ENCODE measurements around the gene CCDC91.

Gene CCDC91

DNA sequence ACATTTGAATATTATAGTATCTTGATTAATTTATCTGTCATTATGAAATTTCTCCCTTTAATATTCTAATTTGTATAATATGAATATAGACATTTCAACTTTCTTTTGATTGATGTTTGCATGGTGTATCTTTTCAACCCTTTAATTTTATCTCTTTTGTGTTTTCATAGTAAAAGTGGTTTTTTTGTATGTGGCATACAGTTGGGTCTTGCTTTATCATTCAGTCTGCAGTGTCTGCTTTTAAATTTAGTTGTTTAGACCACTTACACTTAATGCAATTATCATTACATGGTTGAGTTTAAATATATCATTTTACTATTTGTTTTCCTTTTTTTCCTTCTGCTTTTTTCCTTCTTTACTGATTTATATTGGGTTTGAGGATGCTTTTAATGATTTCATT lies 29.6 kb downstream of the CCDC91 start:
- H3K36me3 ChIP-seq (ENCODE audit: control insufficient read depth in 2 of 2, insufficient read depth in 1 of 2, low read length in 2 of 2) = no peaks in the 10 kb centered on the region
- ChIA-PET POLR2A (no interaction called here), CTCF (no interaction called here)
- TF ChIP-seq ZNF837 (tag by site-specific recombination; IDR thresholded peaks at IDR 0.05) = no peak
- TF ChIP-seq ZNF558 (tag by site-specific recombination; IDR thresholded peaks at IDR 0.05) = no peak
- no peak for TF ChIP-seq ZNF133 (tag by site-specific recombination; IDR thresholded peaks at IDR 0.05)
- no peak for TF ChIP-seq ZNF335 (tag by site-specific recombination; conservative IDR thresholded peaks at IDR 0.05)
- TF ChIP-seq ZNF169 (tag by site-specific recombination; IDR thresholded peaks at IDR 0.05) = no peak
- no peak for TF ChIP-seq ZNF175 (tag by site-specific recombination; IDR thresholded peaks at IDR 0.05)
- no peak for TF ChIP-seq ZNF561 (tag by site-specific recombination; IDR thresholded peaks at IDR 0.05; ENCODE audit: borderline replicate concordance)
- TF ChIP-seq ZNF24 (tag by site-specific recombination; IDR thresholded peaks at IDR 0.05) = no peak
- TF ChIP-seq, protein P1, sequence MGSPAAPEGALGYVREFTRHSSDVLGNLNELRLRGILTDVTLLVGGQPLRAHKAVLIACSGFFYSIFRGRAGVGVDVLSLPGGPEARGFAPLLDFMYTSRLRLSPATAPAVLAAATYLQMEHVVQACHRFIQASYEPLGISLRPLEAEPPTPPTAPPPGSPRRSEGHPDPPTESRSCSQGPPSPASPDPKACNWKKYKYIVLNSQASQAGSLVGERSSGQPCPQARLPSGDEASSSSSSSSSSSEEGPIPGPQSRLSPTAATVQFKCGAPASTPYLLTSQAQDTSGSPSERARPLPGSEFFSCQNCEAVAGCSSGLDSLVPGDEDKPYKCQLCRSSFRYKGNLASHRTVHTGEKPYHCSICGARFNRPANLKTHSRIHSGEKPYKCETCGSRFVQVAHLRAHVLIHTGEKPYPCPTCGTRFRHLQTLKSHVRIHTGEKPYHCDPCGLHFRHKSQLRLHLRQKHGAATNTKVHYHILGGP (tag by site-specific recombination; IDR thresholded peaks at IDR 0.05) = no peak
- no peak for TF ChIP-seq ZNF664 (tag by site-specific recombination; IDR thresholded peaks at IDR 0.05)
- no peak for TF ChIP-seq ZNF514 (tag by site-specific recombination; IDR thresholded peaks at IDR 0.05)
- no peak for TF ChIP-seq ZBTB8A (tag by site-specific recombination; IDR thresholded peaks at IDR 0.05)
- TF ChIP-seq ZNF473 (tag by site-specific recombination; IDR thresholded peaks at IDR 0.05) = no peak
- TF ChIP-seq, protein P2, sequence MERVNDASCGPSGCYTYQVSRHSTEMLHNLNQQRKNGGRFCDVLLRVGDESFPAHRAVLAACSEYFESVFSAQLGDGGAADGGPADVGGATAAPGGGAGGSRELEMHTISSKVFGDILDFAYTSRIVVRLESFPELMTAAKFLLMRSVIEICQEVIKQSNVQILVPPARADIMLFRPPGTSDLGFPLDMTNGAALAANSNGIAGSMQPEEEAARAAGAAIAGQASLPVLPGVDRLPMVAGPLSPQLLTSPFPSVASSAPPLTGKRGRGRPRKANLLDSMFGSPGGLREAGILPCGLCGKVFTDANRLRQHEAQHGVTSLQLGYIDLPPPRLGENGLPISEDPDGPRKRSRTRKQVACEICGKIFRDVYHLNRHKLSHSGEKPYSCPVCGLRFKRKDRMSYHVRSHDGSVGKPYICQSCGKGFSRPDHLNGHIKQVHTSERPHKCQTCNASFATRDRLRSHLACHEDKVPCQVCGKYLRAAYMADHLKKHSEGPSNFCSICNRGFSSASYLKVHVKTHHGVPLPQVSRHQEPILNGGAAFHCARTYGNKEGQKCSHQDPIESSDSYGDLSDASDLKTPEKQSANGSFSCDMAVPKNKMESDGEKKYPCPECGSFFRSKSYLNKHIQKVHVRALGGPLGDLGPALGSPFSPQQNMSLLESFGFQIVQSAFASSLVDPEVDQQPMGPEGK (tag by site-specific recombination; IDR thresholded peaks at IDR 0.05) = no peak
- TF ChIP-seq ZNF292 (tag by site-specific recombination; IDR thresholded peaks at IDR 0.05; ENCODE audit: borderline replicate concordance, low read depth) = no peak
- no peak for TF ChIP-seq ZFP41 (tag by site-specific recombination; IDR thresholded peaks at IDR 0.05; ENCODE audit: borderline replicate concordance)
- TF ChIP-seq, protein P3, sequence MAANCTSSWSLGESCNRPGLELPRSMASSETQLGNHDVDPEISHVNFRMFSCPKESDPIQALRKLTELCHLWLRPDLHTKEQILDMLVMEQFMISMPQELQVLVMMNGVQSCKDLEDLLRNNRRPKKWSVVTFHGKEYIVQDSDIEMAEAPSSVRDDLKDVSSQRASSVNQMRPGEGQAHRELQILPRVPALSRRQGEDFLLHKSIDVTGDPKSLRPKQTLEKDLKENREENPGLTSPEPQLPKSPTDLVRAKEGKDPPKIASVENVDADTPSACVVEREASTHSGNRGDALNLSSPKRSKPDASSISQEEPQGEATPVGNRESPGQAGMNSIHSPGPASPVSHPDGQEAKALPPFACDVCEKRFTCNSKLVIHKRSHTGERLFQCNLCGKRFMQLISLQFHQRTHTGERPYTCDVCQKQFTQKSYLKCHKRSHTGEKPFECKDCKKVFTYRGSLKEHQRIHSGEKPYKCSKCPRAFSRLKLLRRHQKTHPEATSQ (tag by site-specific recombination; IDR thresholded peaks at IDR 0.05) = no peak
- no peak for TF ChIP-seq ZNF341 (tag by site-specific recombination; IDR thresholded peaks at IDR 0.05; ENCODE audit: low read depth)
- no peak for TF ChIP-seq ZNF785 (tag by site-specific recombination; IDR thresholded peaks at IDR 0.05)
- H3K9me3 ChIP-seq (ENCODE audit: control insufficient read depth, insufficient read depth, low read depth, low read length) = no peaks in the 10 kb centered on the region
- no peaks in the 10 kb centered on the region for H3K4me1 ChIP-seq (ENCODE audit: control insufficient read depth, insufficient read depth, low read length)
- H3K27ac ChIP-seq (ENCODE audit: extremely low read depth, low read depth, low read length) = no peak overlapping the region
- H3K4me3 ChIP-seq (ENCODE audit: low read depth, low read length) = no peak overlapping the region

DNA sequence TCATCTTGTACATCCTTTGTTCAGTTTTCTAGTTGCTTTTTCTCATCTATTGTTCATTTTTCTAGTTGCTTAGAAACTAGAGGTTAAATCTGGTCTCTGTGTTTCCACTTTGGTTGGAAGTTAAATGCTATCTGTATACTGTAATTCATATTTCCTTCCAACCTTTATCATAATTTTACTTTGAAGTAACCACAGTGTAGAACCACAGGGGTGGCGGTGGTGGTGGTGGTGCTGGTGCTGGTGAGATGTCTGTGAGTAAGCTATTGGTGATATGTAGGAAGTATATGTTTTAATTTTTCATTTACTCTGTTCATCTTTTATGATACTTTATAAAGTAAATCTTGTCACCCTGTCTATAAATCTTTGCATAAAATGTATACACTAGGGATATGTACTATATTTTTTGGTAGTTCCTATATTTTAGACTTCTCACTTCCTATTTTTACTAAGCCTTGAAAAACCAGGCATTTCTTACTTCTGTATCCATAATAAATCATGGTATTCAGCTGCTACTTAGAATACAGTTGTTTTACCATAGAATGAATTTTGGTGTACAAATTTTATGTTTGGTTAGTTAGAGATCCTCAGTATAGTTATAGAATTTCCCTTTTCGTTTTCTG lies 31.9 kb downstream of the CCDC91 start:
- Histone ChIP-seq H3K4me1 (ENCODE audit: control insufficient read depth, insufficient read depth, low read length) (no peaks in the 10 kb centered on the region), H3K27ac (ENCODE audit: extremely low read depth, low read depth, low read length) (no peak overlapping the region), H3K4me3 (ENCODE audit: low read depth, low read length) (no peak overlapping the region), H3K36me3 (ENCODE audit: control insufficient read depth in 2 of 2, insufficient read depth in 1 of 2, low read length in 2 of 2) (no peaks in the 10 kb centered on the region), H3K9me3 (ENCODE audit: control insufficient read depth, insufficient read depth, low read depth, low read length) (no peaks in the 10 kb centered on the region)
- ChIA-PET POLR2A (no interaction called here), CTCF (interaction anchor here (0.5 kb wide), 1 partner anchor 10 kb away, joined by 3 read pairs; no protein-coding TSS in a partner anchor)
- TF ChIP-seq ZNF555 (tag by site-specific recombination; conservative IDR thresholded peaks at IDR 0.05) (no peak), FEZF1 (tag by site-specific recombination; IDR thresholded peaks at IDR 0.05) (no peak), SP2 (tag by site-specific recombination; IDR thresholded peaks at IDR 0.05) (no peak), SCRT1 (tag by site-specific recombination; IDR thresholded peaks at IDR 0.05; ENCODE audit: borderline replicate concordance) (no peak), ZNF629 (tag by site-specific recombination; IDR thresholded peaks at IDR 0.05) (no peak), ZNF747 (tag by site-specific recombination; IDR thresholded peaks at IDR 0.05) (no peak)
- TF ChIP-seq, protein P4, sequence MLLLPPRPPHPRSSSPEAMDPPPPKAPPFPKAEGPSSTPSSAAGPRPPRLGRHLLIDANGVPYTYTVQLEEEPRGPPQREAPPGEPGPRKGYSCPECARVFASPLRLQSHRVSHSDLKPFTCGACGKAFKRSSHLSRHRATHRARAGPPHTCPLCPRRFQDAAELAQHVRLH (tag by site-specific recombination; IDR thresholded peaks at IDR 0.05) = no peak
- TF ChIP-seq, protein P5, sequence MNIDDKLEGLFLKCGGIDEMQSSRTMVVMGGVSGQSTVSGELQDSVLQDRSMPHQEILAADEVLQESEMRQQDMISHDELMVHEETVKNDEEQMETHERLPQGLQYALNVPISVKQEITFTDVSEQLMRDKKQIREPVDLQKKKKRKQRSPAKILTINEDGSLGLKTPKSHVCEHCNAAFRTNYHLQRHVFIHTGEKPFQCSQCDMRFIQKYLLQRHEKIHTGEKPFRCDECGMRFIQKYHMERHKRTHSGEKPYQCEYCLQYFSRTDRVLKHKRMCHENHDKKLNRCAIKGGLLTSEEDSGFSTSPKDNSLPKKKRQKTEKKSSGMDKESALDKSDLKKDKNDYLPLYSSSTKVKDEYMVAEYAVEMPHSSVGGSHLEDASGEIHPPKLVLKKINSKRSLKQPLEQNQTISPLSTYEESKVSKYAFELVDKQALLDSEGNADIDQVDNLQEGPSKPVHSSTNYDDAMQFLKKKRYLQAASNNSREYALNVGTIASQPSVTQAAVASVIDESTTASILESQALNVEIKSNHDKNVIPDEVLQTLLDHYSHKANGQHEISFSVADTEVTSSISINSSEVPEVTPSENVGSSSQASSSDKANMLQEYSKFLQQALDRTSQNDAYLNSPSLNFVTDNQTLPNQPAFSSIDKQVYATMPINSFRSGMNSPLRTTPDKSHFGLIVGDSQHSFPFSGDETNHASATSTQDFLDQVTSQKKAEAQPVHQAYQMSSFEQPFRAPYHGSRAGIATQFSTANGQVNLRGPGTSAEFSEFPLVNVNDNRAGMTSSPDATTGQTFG (tag by site-specific recombination; IDR thresholded peaks at IDR 0.05; ENCODE audit: borderline replicate concordance) = no peak
- TF ChIP-seq, protein P6, sequence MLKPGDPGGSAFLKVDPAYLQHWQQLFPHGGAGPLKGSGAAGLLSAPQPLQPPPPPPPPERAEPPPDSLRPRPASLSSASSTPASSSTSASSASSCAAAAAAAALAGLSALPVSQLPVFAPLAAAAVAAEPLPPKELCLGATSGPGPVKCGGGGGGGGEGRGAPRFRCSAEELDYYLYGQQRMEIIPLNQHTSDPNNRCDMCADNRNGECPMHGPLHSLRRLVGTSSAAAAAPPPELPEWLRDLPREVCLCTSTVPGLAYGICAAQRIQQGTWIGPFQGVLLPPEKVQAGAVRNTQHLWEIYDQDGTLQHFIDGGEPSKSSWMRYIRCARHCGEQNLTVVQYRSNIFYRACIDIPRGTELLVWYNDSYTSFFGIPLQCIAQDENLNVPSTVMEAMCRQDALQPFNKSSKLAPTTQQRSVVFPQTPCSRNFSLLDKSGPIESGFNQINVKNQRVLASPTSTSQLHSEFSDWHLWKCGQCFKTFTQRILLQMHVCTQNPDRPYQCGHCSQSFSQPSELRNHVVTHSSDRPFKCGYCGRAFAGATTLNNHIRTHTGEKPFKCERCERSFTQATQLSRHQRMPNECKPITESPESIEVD (tag by site-specific recombination; IDR thresholded peaks at IDR 0.05) = no peak

Measured in HEK293 (cell line).